Thyroid gland (tissue), 4 donors: ENCODE data around the gene FER. TPM values are rescaled to one million over a fixed set of nuclear protein-coding genes. Genes with fewer than 3 reads are reported as not detected.

Source experiments
- DNase-seq, 2 donors: peaks; one replicate each; pipeline ENCODE4 v3.0.0-alpha.2; 2019
- H3K27ac ChIP-seq, 3 donors: fragments of 200-600 bp; sonication (generic); 1 replicate in 2 of 3; 2 replicates in 1 of 3; pipeline ENCODE4 v1.5.1; 2016 to 2019; ENCODE audit warnings: mild to moderate bottlenecking in 1 of 3, moderate library complexity in 1 of 3
- H3K27me3 ChIP-seq: fragments of 200-600 bp; sonication (generic); one replicate; pipeline ENCODE4 v1.5.1; 2019
- H3K36me3 ChIP-seq, 2 donors: fragments of 200-600 bp; sonication (generic); one replicate each; pipeline ENCODE4 v1.5.1; 2016 to 2019
- H3K4me1 ChIP-seq, 2 donors: fragments of 200-600 bp; sonication (generic); one replicate each; pipeline ENCODE4 v1.5.1; 2017 to 2019
- H3K4me3 ChIP-seq, 3 donors: fragments of 200-600 bp; sonication (generic); replicated peaks in 1 of 3; 1 replicate in 2 of 3; 2 replicates in 1 of 3; pipeline ENCODE4 v1.5.1; 2016; ENCODE audit warnings: mild to moderate bottlenecking in 1 of 3
- H3K9me3 ChIP-seq: fragments of 200-600 bp; sonication (generic); one replicate; pipeline ENCODE4 v1.5.1; 2017
- CTCF ChIP-seq, 6 experiments: fragments of 200-600 bp in 3 of 6; fragments of 450-650 bp in 3 of 6; sonication (generic) in 3 of 6; IDR thresholded peaks; one replicate each; pipeline ENCODE4 v1.5.1; 2016 to 2019; ENCODE audit warnings: antibody characterized with exemption in 6 of 6, mild to moderate bottlenecking in 2 of 6, inconsistent platforms in 1 of 6, moderate library complexity in 1 of 6
- POLR2A ChIP-seq, 2 donors: fragments of 450-650 bp; IDR thresholded peaks; one replicate each; pipeline ENCODE4 v1.6.1; 2017; ENCODE audit warnings: antibody characterized with exemption in 2 of 2, mild to moderate bottlenecking in 2 of 2, moderate library complexity in 1 of 2
- WGBS, 2 donors: methylation state at CpG; one replicate each; pipeline ENCODE4 v1.1.5; 2017; 5-methylcytosine and 5-hydroxymethylcytosine counted together
- intact Hi-C: fragments of 100-400 bp; cut with DNase I; formaldehyde crosslinking; loops from one replicate; pipeline ENCODE4 v1.15.1; 2023
- total RNA-seq, 4 donors: library from RNA; depleted of rRNA; stranded (reverse); fragments of >200 nt; gene quantifications; one replicate each; pipeline ENCODE4 v1.2.3, GENCODE V29; 2016

FER gene
- total RNA-seq, 4 donors from 2014 or later = 38.8 to 79.1 (median 45.2) TPM

GRCh38 chr5:109143031-109143430 lies 395.3 kb downstream of the FER start:
- no peaks in the 10 kb centered on the region for H3K36me3 ChIP-seq
- no peak overlapping the region for H3K27ac ChIP-seq
- intact Hi-C loops = no loop called here
- TF ChIP-seq POLR2A (IDR thresholded peaks at IDR 0.05) (no peak), CTCF (IDR thresholded peaks at IDR 0.05) (no peak)
- no peak overlapping the region for H3K4me3 ChIP-seq
- H3K27me3 ChIP-seq = no peaks in the 10 kb centered on the region
- DNase-seq = no peak
- H3K9me3 ChIP-seq = no peaks in the 10 kb centered on the region
- no peaks in the 10 kb centered on the region for H3K4me1 ChIP-seq

GRCh38 chr5:109145139-109145538 lies 397.4 kb downstream of the FER start:
- TF ChIP-seq POLR2A (IDR thresholded peaks at IDR 0.05) (no peak), CTCF (IDR thresholded peaks at IDR 0.05) (no peak)
- Histone ChIP-seq H3K9me3 (no peaks in the 10 kb centered on the region), H3K27ac (no peak overlapping the region), H3K36me3 (no peaks in the 10 kb centered on the region), H3K4me1 (no peaks in the 10 kb centered on the region), H3K27me3 (no peaks in the 10 kb centered on the region), H3K4me3 (no peak overlapping the region)
- no peak for DNase-seq
- WGBS, 2 donors = 93 to 96% methylated on average over 1 of the region's 1 CpG
- intact Hi-C loops = no loop called here

DNA sequence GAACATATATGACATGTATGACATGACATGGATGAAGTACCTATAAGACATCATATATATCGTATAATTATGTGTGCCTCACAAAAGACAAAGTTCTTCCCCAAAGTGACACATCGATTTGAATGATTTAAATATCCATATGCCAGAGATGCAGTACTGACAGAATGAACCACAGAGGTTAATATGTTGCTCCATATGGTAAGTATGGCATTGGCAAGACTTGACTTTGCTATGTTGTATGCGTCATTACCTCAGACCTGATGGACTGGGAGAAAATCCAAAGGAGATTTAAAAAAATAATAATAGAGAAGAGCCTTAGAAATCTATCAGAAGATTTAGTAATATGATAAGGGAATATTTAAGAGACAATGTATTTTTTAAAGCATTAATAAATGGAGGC lies 398.9 kb downstream of the FER start:
- intact Hi-C loops = no loop called here

DNA sequence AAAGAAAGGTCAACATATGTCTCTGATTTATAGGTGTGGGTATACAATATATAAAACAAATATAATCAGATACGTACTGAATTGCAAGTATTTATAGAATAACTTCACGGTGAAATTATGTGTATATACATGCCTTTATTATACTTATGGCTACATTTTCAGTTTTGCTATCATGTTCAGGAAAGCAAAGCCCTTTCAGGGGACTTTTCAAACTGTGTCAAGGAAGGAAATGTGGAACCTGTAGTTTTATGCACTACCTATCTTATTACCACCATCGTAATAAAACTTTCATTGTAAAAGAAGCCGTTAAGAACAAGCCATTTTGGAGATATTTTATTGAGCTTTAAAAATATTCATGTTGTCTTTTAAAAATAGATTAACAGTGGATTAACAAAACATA lies 404.9 kb downstream of the FER start:
- no peaks in the 10 kb centered on the region for H3K36me3 ChIP-seq
- H3K4me1 ChIP-seq = no peaks in the 10 kb centered on the region
- no peak overlapping the region for H3K4me3 ChIP-seq
- no peaks in the 10 kb centered on the region for H3K27me3 ChIP-seq
- no peaks in the 10 kb centered on the region for H3K9me3 ChIP-seq
- intact Hi-C loops = no loop called here
- H3K27ac ChIP-seq = no peak overlapping the region
- TF ChIP-seq CTCF (IDR thresholded peaks at IDR 0.05) (no peak), POLR2A (IDR thresholded peaks at IDR 0.05) (no peak)
- no peak for DNase-seq
- 95 to 96% methylated on average over 4 of the region's 4 CpGs for WGBS, 2 donors

More for the DNA sequence above, 398.9 kb downstream of the FER start:
- Histone ChIP-seq H3K4me1 (no peaks in the 10 kb centered on the region), H3K36me3 (no peaks in the 10 kb centered on the region), H3K27me3 (no peaks in the 10 kb centered on the region), H3K4me3 (no peak overlapping the region), H3K9me3 (no peaks in the 10 kb centered on the region), H3K27ac (no peak overlapping the region)
- 91 to 95% methylated on average over 3 of the region's 3 CpGs for WGBS, 2 donors
- TF ChIP-seq POLR2A (IDR thresholded peaks at IDR 0.05) (no peak), CTCF (IDR thresholded peaks at IDR 0.05) (no peak)
- DNase-seq = no peak

DNA sequence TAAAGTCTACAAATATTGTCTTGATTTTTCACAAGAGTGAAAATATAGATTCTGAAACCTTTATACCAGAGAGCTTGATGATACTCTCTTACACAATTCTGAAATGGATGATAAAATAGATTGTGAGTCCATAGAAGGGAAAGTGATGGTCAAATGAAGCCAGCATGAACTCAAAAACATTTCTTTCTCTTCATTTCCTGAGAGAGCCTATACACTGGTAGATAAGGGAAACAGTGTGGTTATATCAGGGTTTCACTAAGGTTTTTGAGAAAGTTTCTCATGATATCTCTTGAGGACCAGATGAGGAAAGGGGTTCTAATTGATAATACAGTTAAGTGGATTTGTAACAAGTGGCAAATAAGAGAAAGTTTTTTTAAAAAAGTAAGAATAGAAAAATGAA lies 407.9 kb downstream of the FER start:
- Histone ChIP-seq H3K4me3 (no peak overlapping the region), H3K27me3 (no peaks in the 10 kb centered on the region), H3K9me3 (no peaks in the 10 kb centered on the region), H3K36me3 (no peaks in the 10 kb centered on the region), H3K4me1 (no peaks in the 10 kb centered on the region), H3K27ac (no peak overlapping the region)
- TF ChIP-seq POLR2A (IDR thresholded peaks at IDR 0.05) (no peak), CTCF (IDR thresholded peaks at IDR 0.05) (no peak)
- no peak for DNase-seq
- intact Hi-C loops = no loop called here
